HG03558 (cell line): ENCODE results near the gene EPHB4.

Experiments
- ATAC-seq: cut with Tn5 transposase; IDR thresholded peaks from one replicate; pipeline ENCODE4 v1.9.1; 2021; ENCODE audit warnings: moderate number of reproducible peaks; ENCODE audit not compliant: unreplicated experiment; ENCODE audit errors: extremely low read depth

Gene EPHB4

DNA sequence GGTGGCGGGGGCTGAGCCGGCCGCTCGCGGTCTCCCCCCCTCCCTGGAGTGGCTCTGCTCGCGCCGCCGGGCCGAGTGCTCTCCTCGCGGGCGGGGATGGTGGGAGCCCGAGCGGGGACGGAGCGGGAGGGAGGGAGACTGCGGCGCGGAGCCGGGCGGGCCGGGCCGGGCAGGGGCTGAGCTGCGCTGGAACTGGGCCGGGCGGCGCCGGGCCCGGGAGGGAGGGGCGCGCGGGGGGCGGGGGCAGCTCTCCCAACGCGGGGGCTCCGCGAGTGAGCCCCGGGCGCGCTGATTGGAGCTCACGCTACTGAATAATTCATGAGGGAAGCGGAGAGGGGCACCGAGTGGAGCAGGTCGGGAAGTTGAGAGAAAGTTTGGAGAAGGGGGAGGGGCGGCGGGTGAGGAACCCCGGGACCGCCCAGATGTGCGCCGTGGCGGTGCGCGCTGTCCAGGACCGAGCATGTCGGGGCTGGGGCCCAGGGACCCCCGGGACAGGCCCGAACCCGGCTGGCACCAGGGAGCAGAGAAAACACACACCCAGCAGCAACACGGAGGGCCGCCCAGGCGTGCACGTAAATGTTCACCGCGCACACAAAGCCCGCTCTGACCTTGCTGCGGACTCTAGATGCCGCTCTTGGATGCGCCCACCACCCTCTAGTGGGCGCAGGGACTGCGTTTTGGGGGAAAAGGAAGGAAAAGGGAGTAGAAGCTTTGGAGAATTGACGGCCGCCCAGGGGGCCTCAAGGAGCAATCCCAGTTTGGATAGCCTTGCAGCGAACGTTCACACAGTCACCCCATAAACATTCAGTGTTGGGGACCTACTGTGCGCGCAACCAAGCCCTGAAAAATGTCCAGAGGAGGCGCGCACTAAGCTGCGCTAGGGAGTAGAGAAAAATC, at the start of gene EPHB4:
EPHB4 (minus strand) TSS at position 194 of the 897 bp plus-strand sequence. CDS start 493 bp downstream, outside the sequence.
- ATAC-seq = no peak

GRCh38 chr7:100875356-100875751, 48.0 kb upstream of the EPHB4 start:
- ATAC-seq = no peak

DNA sequence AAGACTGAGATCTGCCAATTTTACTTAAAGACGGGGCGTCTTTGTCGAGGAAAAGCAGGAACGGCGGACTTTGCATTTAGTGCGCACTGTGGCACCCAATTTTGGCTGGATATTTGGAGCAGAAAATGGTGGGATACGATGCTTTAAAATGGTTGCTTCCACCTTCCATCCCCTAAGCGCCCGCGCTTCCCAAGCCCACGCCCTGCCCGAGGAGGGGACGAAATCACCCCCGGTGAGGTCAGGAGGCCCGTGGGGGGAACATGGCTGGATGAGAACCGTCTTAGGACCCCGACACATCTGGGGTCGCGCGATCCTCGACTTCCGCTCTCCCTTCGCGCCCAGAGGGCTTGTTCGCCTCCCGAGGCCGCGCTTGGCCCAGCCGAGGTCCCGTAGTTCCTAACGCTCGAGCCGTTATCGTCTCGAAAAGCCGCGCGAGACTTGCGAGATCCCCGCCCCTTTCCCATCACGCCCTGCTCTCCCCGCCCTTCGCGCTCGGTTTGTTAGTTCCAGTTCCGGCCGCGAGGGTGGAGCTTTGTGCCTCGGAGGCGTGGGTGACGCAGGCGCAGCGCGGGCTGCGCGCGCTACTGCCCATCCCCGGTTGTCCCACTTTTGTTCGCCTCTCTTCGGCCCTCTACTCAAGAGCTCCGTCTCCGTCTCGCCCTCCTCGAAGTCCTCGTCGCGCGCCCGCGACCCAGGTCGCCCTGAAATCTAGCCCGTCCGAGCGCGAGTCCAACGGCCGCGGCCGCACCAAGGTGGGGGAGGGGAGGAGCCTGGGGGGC, 47.4 kb upstream of the EPHB4 start, which contains the start of gene SRRT:
SRRT (plus strand) TSS at position 527 of the 779 bp plus-strand sequence. CDS start 488 bp downstream, outside the sequence.
- peak; percentile 52 for ATAC-seq

- no peak for ATAC-seq
Measured at GRCh38 chr7:100874300-100874576, 46.9 kb upstream of the EPHB4 start.

DNA sequence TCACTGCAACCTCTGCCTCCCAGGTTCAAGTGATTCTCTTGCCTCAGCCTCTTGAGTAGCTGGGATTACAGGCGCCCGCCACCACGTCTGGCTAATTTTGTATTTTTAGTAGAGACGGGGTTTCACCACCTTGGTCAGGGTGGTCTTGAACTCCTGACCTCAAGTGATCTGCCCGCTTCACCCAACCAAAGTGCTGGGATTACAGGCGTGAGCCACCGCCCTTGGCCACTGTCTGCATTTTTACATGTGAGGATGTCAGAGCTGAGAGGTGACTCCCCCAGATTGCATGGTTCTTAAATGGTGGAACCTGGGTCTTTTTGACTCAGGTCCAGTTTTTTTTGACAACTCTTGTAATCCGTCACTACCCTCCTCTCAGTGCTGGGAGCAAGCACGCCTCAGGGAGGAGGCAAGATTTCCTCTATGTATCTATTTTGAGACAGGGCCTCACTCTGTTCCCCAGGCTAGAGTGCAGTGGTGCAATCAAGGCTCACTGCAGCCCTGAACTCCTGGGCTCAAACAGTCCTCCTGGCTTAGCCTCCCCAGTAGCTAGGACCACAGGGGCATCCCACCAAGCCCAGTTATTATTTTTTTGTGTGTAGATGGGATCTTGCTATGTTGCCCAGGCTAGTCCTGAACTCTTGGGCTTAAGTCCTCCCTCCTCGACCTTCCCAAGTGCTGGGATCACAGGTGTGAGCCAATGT, 46.4 kb upstream of the EPHB4 start:
- ATAC-seq = no peak

GRCh38 chr7:100867776-100868485, 40.6 kb upstream of the EPHB4 start:
- no peak for ATAC-seq

DNA sequence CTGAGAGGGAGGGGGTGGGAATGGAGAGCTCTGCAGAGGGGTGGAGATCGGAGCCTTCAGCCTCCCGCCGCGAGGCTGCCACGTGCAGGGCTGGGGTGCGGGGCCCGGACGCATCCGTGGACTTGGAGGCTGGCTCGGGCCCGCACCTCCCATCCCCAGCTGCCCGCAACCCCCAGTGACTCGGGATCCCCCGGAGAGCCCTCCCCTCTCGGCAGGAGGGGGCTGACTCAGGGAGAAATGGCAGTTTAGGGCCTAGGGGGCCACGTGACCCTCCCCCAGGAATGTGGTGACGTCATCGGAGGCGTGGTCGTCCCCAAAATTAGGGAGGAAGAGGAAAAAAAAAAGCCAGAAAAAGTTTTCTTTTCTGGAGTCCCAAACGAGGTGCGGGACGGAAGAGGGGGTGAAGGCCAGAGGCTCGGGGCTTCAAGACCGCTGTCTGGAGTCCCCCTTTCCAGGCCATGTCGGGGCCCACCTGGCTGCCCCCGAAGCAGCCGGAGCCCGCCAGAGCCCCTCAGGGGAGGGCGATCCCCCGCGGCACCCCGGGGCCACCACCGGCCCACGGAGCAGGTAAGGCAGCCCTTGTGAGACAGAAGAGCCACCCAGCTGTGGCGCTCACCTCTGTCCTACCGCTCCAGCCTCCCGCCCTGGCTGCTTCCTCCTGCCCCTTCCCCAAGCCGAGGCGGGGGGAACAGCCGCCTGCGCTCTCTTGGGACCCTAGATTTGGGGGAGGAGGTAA, 39.9 kb upstream of the EPHB4 start, which contains the start of gene TRIP6:
TRIP6 (plus strand) TSS at position 348 of the 736 bp plus-strand sequence; CDS start at position 459, 111 bp downstream.
- no peak for ATAC-seq

GRCh38 chr7:100866729-100867039, 39.4 kb upstream of the EPHB4 start:
- ATAC-seq = no peak

DNA sequence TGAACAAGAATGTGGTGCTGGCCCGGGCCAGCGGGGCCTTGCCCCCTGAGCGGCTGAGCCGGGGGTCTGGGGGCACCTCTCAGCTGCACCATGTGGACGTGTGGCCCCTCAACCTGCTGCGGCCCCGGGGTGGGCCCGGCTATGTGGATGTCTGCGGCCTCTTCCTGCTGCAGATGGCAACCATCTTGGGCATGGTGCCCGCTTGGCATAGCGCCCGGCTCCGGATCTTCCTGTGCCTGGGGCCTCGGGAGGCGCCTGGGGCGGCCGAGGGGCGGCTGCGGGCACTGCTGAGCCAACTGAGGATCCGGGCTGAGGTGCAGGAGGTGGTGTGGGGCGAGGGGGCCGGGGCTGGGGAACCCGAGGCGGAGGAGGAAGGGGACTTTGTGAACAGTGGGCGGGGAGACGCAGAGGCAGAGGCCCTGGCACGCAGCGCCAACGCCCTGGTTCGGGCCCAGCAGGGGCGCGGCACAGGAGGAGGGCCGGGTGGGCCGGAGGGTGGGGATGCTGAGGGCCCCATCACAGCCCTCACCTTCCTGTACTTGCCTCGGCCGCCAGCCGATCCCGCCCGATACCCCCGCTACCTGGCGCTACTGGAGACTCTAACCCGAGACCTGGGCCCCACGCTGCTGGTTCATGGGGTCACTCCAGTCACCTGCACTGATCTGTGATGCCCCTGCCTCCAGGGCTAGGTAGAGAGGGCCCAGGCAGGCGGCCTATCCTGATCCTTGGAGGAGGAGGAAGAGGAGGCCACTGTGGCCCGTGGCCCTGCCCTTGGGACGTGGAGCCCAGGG, 38.8 kb upstream of the EPHB4 start:
- ATAC-seq = no peak

DNA sequence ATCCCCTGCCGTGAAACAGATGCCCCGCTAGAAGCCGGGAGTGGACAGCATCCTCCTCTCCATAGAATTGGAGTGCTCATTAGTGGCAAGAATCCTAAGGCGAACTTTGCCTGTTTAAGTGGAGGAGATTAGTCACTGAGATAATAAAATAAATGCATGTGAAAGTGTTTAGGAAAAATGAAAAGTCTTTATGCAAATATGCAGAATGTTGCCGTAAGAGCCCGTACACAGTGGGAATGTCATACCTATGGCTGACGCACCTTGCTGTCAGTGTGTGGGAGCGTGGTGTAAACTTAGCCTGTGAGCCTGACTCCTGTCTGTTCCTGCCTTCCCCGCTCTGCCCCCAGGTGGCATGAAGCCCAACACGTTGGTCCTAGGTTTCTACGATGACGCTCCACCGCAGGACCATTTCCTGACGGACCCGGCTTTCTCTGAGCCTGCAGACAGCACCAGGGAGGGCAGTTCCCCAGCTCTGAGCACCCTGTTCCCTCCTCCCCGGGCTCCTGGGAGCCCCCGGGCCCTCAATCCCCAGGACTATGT, 38.1 kb upstream of the EPHB4 start:
- ATAC-seq = no peak

GRCh38 chr7:100864263-100864845, 37.0 kb upstream of the EPHB4 start:
- no peak for ATAC-seq

- ATAC-seq = no peak
Measured at GRCh38 chr7:100863406-100863950, 36.2 kb upstream of the EPHB4 start.

DNA sequence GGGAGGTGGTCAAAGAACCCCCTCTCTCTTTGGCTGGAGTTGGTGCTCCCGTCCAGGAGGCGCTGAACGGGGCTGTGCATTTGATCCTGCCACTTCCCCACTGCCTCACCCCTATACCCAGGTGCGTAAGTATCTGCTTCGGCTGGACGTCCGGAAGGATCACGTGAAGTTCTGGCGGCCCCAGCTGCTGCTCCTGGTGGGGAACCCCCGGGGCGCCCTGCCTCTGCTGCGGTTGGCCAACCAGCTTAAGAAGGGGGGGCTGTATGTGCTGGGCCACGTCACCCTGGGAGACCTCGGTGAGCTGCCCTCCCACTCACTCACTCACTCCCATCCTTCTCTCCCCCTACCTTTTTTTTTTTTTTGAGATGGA, 34.3 kb upstream of the EPHB4 start:
- no peak for ATAC-seq

- no peak for ATAC-seq
Measured at GRCh38 chr7:100860702-100861615, 33.6 kb upstream of the EPHB4 start.

- ATAC-seq = no peak
Measured at GRCh38 chr7:100859856-100860255, 32.5 kb upstream of the EPHB4 start.

DNA sequence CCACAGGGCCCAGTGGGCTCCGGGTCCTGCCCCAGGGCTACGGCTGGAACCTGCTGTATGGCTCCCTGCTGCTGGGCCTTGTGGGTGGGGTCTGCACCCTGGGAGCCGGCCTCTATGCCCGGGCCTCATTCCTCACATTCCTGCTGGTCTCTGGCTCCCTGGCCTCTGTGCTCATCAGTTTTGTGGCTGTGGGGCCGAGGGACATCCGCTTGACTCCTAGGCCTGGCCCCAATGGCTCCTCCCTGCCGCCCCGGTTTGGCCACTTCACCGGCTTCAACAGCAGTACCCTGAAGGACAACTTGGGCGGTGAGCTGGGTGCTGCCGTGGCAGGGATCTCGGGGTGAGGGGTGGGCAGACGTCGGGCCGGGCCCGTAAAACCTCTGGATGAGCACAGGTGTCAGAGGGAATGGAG, 29.6 kb upstream of the EPHB4 start:
- no peak for ATAC-seq

- no peak for ATAC-seq
Measured at GRCh38 chr7:100855515-100855914, 28.2 kb upstream of the EPHB4 start.
